CD4-positive, alpha-beta T cell treated with Interleukin-12 subunit alpha and Interleukin-12 subunit beta, for 1 hour (primary cell): ENCODE measurements around the gene PLEKHM2.
"Not testable (repeated sequence)": the region's sequence is repeated elsewhere in the genome, so short reads cannot be mapped to it uniquely, and the experiment has no call there.

Experiments
- DNase-seq: peaks from one replicate; pipeline ENCODE4 v3.0.0-alpha.2; 2020

PLEKHM2 gene

GRCh38 chr1:15678578-15678977 is 5.5 kb upstream of the PLEKHM2 start:
- no peak for DNase-seq

GRCh38 chr1:15680131-15680530 is 4.0 kb upstream of the PLEKHM2 start:
- DNase-seq, result no peak

GRCh38 chr1:15680561-15681348 is 3.4 kb upstream of the PLEKHM2 start:
- DNase-seq, result no peak

- no peak for DNase-seq
These were observed 2.5 kb upstream of the PLEKHM2 start for GRCh38 chr1:15681349-15682292.

- no peak for DNase-seq
These were observed 1.2 kb upstream of the PLEKHM2 start for GRCh38 chr1:15682936-15683341.

- DNase-seq, result no peak
These were observed 628 bp upstream of the PLEKHM2 start for GRCh38 chr1:15683345-15684039.

GRCh38 chr1:15684468-15685291 is 560 bp downstream of the PLEKHM2 start:
- peak; percentile 46 for DNase-seq

- no peak for DNase-seq
These were observed 1.7 kb downstream of the PLEKHM2 start for GRCh38 chr1:15685820-15686219.

- DNase-seq, result no peak
These were observed 3.3 kb downstream of the PLEKHM2 start for GRCh38 chr1:15687446-15687845.

- DNase-seq, result no peak
These were observed 6.2 kb downstream of the PLEKHM2 start for GRCh38 chr1:15690317-15690716.

- DNase-seq, result no peak
These were observed 7.4 kb downstream of the PLEKHM2 start for GRCh38 chr1:15691434-15692032.

GRCh38 chr1:15692121-15692682 is 8.1 kb downstream of the PLEKHM2 start:
- no peak for DNase-seq

- no peak for DNase-seq
These were observed 9.3 kb downstream of the PLEKHM2 start for GRCh38 chr1:15693371-15693770.

- DNase-seq, result peak; percentile 40
These were observed 12.9 kb downstream of the PLEKHM2 start for GRCh38 chr1:15696956-15697521.

- DNase-seq, result no peak
These were observed 14.1 kb downstream of the PLEKHM2 start for GRCh38 chr1:15698201-15698600.

GRCh38 chr1:15699321-15699720 is 15.2 kb downstream of the PLEKHM2 start:
- not testable (repeated sequence) for DNase-seq

- no peak for DNase-seq
These were observed 16.4 kb downstream of the PLEKHM2 start for GRCh38 chr1:15700508-15700907.

GRCh38 chr1:15701784-15702183 is 17.7 kb downstream of the PLEKHM2 start:
- DNase-seq, result no peak

- DNase-seq, result no peak
These were observed 18.8 kb downstream of the PLEKHM2 start for GRCh38 chr1:15702722-15703550.

GRCh38 chr1:15703562-15703961 is 19.4 kb downstream of the PLEKHM2 start:
- no peak for DNase-seq
